GM10266 (cell line): ENCODE data around the gene UBR2.
A peak's percentile ranks its signal among the peaks of the same experiment; 100 is the strongest.
"Not testable (repeated sequence)": the region's sequence is repeated elsewhere in the genome, so short reads cannot be mapped to it uniquely, and the experiment has no call there.

Experiments
- DNase-seq: peaks from one replicate; pipeline ENCODE4 v3.0.0; 2012; ENCODE audit errors: extremely low spot score
- CTCF ChIP-seq: IDR thresholded peaks from 2 replicates; pipeline ENCODE4 v1.5.1; 2012; ENCODE audit warnings: mild to moderate bottlenecking, low read depth; ENCODE audit not compliant: control insufficient read depth, insufficient read depth; ENCODE audit errors: missing control alignments

The UBR2 gene

GRCh38 chr6:42604150-42604549 lies 40.3 kb downstream of the UBR2 start:
- DNase-seq = no peak

GRCh38 chr6:42604699-42605098 lies 40.9 kb downstream of the UBR2 start:
- not testable (repeated sequence) for DNase-seq

More at GRCh38 chr6:42604150-42604549, 40.3 kb downstream of the UBR2 start:
- no peak for TF ChIP-seq CTCF

GRCh38 chr6:42610416-42610815 lies 46.6 kb downstream of the UBR2 start:
- TF ChIP-seq CTCF = no peak
- peak; percentile 35 for DNase-seq

GRCh38 chr6:42615518-42615917 lies 51.7 kb downstream of the UBR2 start:
- DNase-seq = no peak
- TF ChIP-seq CTCF = no peak

- TF ChIP-seq CTCF = no peak
These were observed 52.9 kb downstream of the UBR2 start for GRCh38 chr6:42616716-42617115.

GRCh38 chr6:42618105-42618504 lies 54.3 kb downstream of the UBR2 start:
- no peak for DNase-seq
- TF ChIP-seq CTCF = no peak

More at GRCh38 chr6:42616716-42617115, 52.9 kb downstream of the UBR2 start:
- no peak for DNase-seq

- no peak for DNase-seq
- TF ChIP-seq CTCF = no peak
These were observed 54.9 kb downstream of the UBR2 start for GRCh38 chr6:42618686-42619085.

- TF ChIP-seq CTCF = no peak
- DNase-seq = no peak
These were observed 56.1 kb downstream of the UBR2 start for GRCh38 chr6:42619963-42620362.
